Activated CD4-positive, alpha-beta T cell treated with anti-CD3 and anti-CD28 coated beads, Interleukin-2, Interleukin-4, amounts not matched to agents 100 ng/mL and 50 ng/mL, durations not matched to agents 16 hours and 8 hours (primary cell): ENCODE results near the gene MICAL2.

ENCODE experiments used
- DNase-seq: peaks from one replicate; pipeline ENCODE4 v3.0.0-alpha.2; 2020; ENCODE audit warnings: low spot score

The MICAL2 gene

GRCh38 chr11:12099132-12099873, 11.1 kb upstream of the MICAL2 start:
- no peak for DNase-seq

- DNase-seq, result no peak
These were observed 10.0 kb upstream of the MICAL2 start for GRCh38 chr11:12100429-12100828.

GRCh38 chr11:12100841-12101242, 9.5 kb upstream of the MICAL2 start:
- DNase-seq, result no peak

GRCh38 chr11:12101318-12101717, 9.1 kb upstream of the MICAL2 start:
- DNase-seq, result no peak

GRCh38 chr11:12102588-12103410, 7.6 kb upstream of the MICAL2 start:
- DNase-seq, result no peak

GRCh38 chr11:12103411-12104225, 6.8 kb upstream of the MICAL2 start:
- no peak for DNase-seq

- no peak for DNase-seq
These were observed 4.9 kb upstream of the MICAL2 start for GRCh38 chr11:12105471-12105870.

GRCh38 chr11:12106101-12106500, 4.3 kb upstream of the MICAL2 start:
- DNase-seq, result no peak

- DNase-seq, result no peak
These were observed 3.9 kb upstream of the MICAL2 start for GRCh38 chr11:12106501-12106900.

GRCh38 chr11:12108875-12109453, 1.4 kb upstream of the MICAL2 start:
- DNase-seq, result no peak

- peak; percentile 63 for DNase-seq
These were observed 696 bp upstream of the MICAL2 start for GRCh38 chr11:12109591-12110196.

- DNase-seq, result no peak
These were observed 541 bp downstream of the MICAL2 start for GRCh38 chr11:12110714-12111548.

- no peak for DNase-seq
These were observed 1.4 kb downstream of the MICAL2 start for GRCh38 chr11:12111549-12112520.

GRCh38 chr11:12112750-12113149, 2.4 kb downstream of the MICAL2 start:
- DNase-seq, result no peak

GRCh38 chr11:12113294-12113693, 2.9 kb downstream of the MICAL2 start:
- DNase-seq, result peak; percentile 61

GRCh38 chr11:12114193-12115033, 4.0 kb downstream of the MICAL2 start:
- no peak for DNase-seq

GRCh38 chr11:12116425-12117032, 6.1 kb downstream of the MICAL2 start:
- no peak for DNase-seq

- no peak for DNase-seq
These were observed 6.8 kb downstream of the MICAL2 start for GRCh38 chr11:12117200-12117599.
